HepG2 (cell line): ENCODE data around the gene TMEM129. TPM values are rescaled to one million over a fixed set of nuclear protein-coding genes. Genes with fewer than 3 reads are reported as not detected.

Experiments
- ARID3A ChIP-seq: IDR thresholded peaks from 2 replicates; pipeline ENCODE4 v1.6.1; 2012; ENCODE audit warnings: low read depth, low read length, improper control_type of control experiment
- BCL6 ChIP-seq: IDR thresholded peaks from 2 replicates; pipeline ENCODE4 v1.6.1; 2016; ENCODE audit warnings: missing genetic modification reagents, missing compliant biosample characterization
- CCDC6 ChIP-seq: sonication (generic); formaldehyde crosslinking; IDR thresholded peaks from 2 replicates; pipeline ENCODE4 v1.8.1; 2022; ENCODE audit warnings: mild to moderate bottlenecking, missing genetic modification reagents, moderate library complexity
- FUBP1 ChIP-seq: sonication (generic); formaldehyde crosslinking; IDR thresholded peaks from 2 replicates; pipeline ENCODE4 v1.5.1; 2020; ENCODE audit warnings: missing genetic modification reagents, mild to moderate bottlenecking, borderline replicate concordance
- GATA4 ChIP-seq: sonication (generic); IDR thresholded peaks from 2 replicates; pipeline ENCODE4 v1.6.1; 2016; ENCODE audit warnings: antibody characterized with exemption, low read depth, borderline replicate concordance
- HOXA5 ChIP-seq: sonication (generic); formaldehyde crosslinking; IDR thresholded peaks from 2 replicates; pipeline ENCODE4 v1.4.0; 2020; ENCODE audit warnings: missing genetic modification reagents
- HOXA7 ChIP-seq: sonication (generic); formaldehyde crosslinking; IDR thresholded peaks from 2 replicates; pipeline ENCODE4 v1.8.1; 2022; ENCODE audit warnings: mild to moderate bottlenecking, missing genetic modification reagents, moderate library complexity
- KLF11 ChIP-seq: IDR thresholded peaks from 2 replicates; pipeline ENCODE4 v1.6.1; 2016; ENCODE audit warnings: missing compliant biosample characterization
- MIER3 ChIP-seq: IDR thresholded peaks from 2 replicates; pipeline ENCODE4 v1.6.1; 2016; ENCODE audit warnings: missing compliant biosample characterization, borderline replicate concordance
- PAXIP1 ChIP-seq: sonication (generic); formaldehyde crosslinking; conservative IDR thresholded peaks from 2 replicates; pipeline ENCODE4 v1.4.0; 2020; ENCODE audit warnings: mild to moderate bottlenecking, missing genetic modification reagents, moderate library complexity
- SALL1 ChIP-seq: sonication (generic); formaldehyde crosslinking; IDR thresholded peaks from 2 replicates; pipeline ENCODE4 v1.8.0; 2022; ENCODE audit warnings: mild to moderate bottlenecking, missing genetic modification reagents
- SRY ChIP-seq: sonication (generic); formaldehyde crosslinking; IDR thresholded peaks from 2 replicates; pipeline ENCODE4 v1.8.0; 2022; ENCODE audit warnings: mild to moderate bottlenecking, missing genetic modification reagents
- STAG1 ChIP-seq: sonication (generic); formaldehyde crosslinking; IDR thresholded peaks from 2 replicates; pipeline ENCODE4 v1.4.0; 2020; ENCODE audit warnings: missing genetic modification reagents
- U2AF1 ChIP-seq: fragments of 200-400 bp; formaldehyde crosslinking; optimal IDR thresholded peaks from 2 replicates; pipeline ENCODE3; 2017; ENCODE audit warnings: mild to moderate bottlenecking, low read depth, low read length
- ZBTB1 ChIP-seq: sonication (generic); formaldehyde crosslinking; IDR thresholded peaks from 2 replicates; pipeline ENCODE4 v1.4.0; 2020; ENCODE audit warnings: missing genetic modification reagents, borderline replicate concordance
- ZBTB7A ChIP-seq: sonication (generic); formaldehyde crosslinking; IDR thresholded peaks from 2 replicates; pipeline ENCODE4 v1.8.0; 2022; ENCODE audit warnings: mild to moderate bottlenecking, missing genetic modification reagents
- ZKSCAN5 ChIP-seq: sonication (generic); formaldehyde crosslinking; IDR thresholded peaks from 2 replicates; pipeline ENCODE4 v1.5.1; 2020; ENCODE audit warnings: mild to moderate bottlenecking, missing genetic modification reagents
- ZNF263 ChIP-seq: sonication (generic); formaldehyde crosslinking; IDR thresholded peaks from 2 replicates; pipeline ENCODE4 v1.4.0; 2020; ENCODE audit warnings: missing genetic modification reagents
- ZNF296 ChIP-seq: sonication (generic); formaldehyde crosslinking; conservative IDR thresholded peaks from 2 replicates; pipeline ENCODE4 v1.5.0; 2020; ENCODE audit warnings: mild to moderate bottlenecking, missing genetic modification reagents
- ZNF33A ChIP-seq: sonication (generic); formaldehyde crosslinking; IDR thresholded peaks from 2 replicates; pipeline ENCODE4 v1.5.1; 2020; ENCODE audit warnings: missing genetic modification reagents, mild to moderate bottlenecking, moderate library complexity, borderline replicate concordance
- ZNF547 ChIP-seq: sonication (generic); formaldehyde crosslinking; IDR thresholded peaks from 2 replicates; pipeline ENCODE4 v1.5.1; 2020; ENCODE audit warnings: mild to moderate bottlenecking, missing genetic modification reagents
- ZNF724P ChIP-seq: sonication (generic); formaldehyde crosslinking; IDR thresholded peaks from 2 replicates; pipeline ENCODE4 v1.8.0; 2022; ENCODE audit warnings: missing genetic modification reagents, borderline replicate concordance
- ZNF792 ChIP-seq: IDR thresholded peaks from 2 replicates; pipeline ENCODE4 v1.6.1; 2016
- ZSCAN29 ChIP-seq: sonication (generic); formaldehyde crosslinking; conservative IDR thresholded peaks from 2 replicates; pipeline ENCODE4 v1.4.0; 2020; ENCODE audit warnings: mild to moderate bottlenecking, missing genetic modification reagents
- polyA plus RNA-seq, 8 experiments: library from polyadenylated mRNA; depleted of rRNA in 3 of 8; stranded (reverse) in 7 of 8; unstranded in 1 of 8; fragments of >200 nt; fragmentation: Illumina TruSeq in 4 of 8; extraction: Trizol in 4 of 8; gene quantifications; 2 replicates each; pipeline versions ENCODE4 v1.2.1 to v1.2.3, GENCODE V29; 2011 to 2016; ENCODE audit warnings: low read depth in 4 of 8, missing spikeins in 1 of 8, mixed read lengths in 1 of 8; ENCODE audit not compliant: insufficient read depth in 1 of 8
- total RNA-seq, 5 experiments: library from RNA; depleted of rRNA; stranded (reverse); fragments of >200 nt; fragmentation: Illumina TruSeq; extraction: Trizol; gene quantifications; 2 replicates each; pipeline ENCODE4 v1.2.3, GENCODE V29; 2016; ENCODE audit warnings: low read depth in 1 of 5

Gene TMEM129
- total and polyA plus RNA-seq, 2 of the 13 experiments (the other 11 are each of a cell fraction or from before 2014, with no cell fraction given): 19.0 to 25.8 TPM

- TF ChIP-seq PAXIP1 (CRISPR knock-in tag) (peak; percentile 27; the same call in 1 of the 2 replicates), STAG1 (0 out of 2 replicates have a peak, but pooled peaks have one; percentile 7), U2AF1 (no peak), MIER3 (CRISPR knock-in tag) (no peak), BCL6 (CRISPR knock-in tag) (no peak), SALL1 (CRISPR knock-in tag) (peak; percentile 40; the same call in 1 of the 2 replicates), ZNF724P (CRISPR knock-in tag) (no peak), KLF11 (CRISPR knock-in tag) (0 out of 2 replicates have a peak, but pooled peaks have one; percentile 10), SRY (CRISPR knock-in tag) (0 out of 2 replicates have a peak, but pooled peaks have one; percentile 48), ZNF33A (CRISPR knock-in tag) (no peak), ZNF296 (CRISPR knock-in tag) (no peak; the same call in 1 of the 2 replicates), HOXA5 (CRISPR knock-in tag) (no peak), ZBTB1 (CRISPR knock-in tag) (no peak), ZKSCAN5 (CRISPR knock-in tag) (0 out of 2 replicates have a peak, but pooled peaks have one; percentile 18), HOXA7 (CRISPR knock-in tag) (no peak), ZSCAN29 (CRISPR knock-in tag) (no peak; the same call in 1 of the 2 replicates), ZBTB7A (CRISPR knock-in tag) (peak; percentile 52; the same call in 1 of the 2 replicates), ARID3A (no peak), CCDC6 (CRISPR knock-in tag) (peak; percentile 43; the same call in 1 of the 2 replicates), FUBP1 (CRISPR knock-in tag) (no peak), ZNF547 (CRISPR knock-in tag) (no peak), GATA4 (0 out of 2 replicates have a peak, but pooled peaks have one; percentile 22), ZNF263 (CRISPR knock-in tag) (peak; percentile 98), ZNF792 (CRISPR knock-in tag) (0 out of 2 replicates have a peak, but pooled peaks have one; percentile 15)
Observed at GRCh38 chr4:1753697-1754311, 32.7 kb upstream of the TMEM129 start (continued).
